ENCODE measurements around the gene CACNA1G. TPM values are rescaled to one million over a fixed set of nuclear protein-coding genes. Genes with fewer than 3 reads are reported as not detected.

The CACNA1G gene
- total RNA-seq, 1 donor from 2014 or later, result not detected

DNA sequence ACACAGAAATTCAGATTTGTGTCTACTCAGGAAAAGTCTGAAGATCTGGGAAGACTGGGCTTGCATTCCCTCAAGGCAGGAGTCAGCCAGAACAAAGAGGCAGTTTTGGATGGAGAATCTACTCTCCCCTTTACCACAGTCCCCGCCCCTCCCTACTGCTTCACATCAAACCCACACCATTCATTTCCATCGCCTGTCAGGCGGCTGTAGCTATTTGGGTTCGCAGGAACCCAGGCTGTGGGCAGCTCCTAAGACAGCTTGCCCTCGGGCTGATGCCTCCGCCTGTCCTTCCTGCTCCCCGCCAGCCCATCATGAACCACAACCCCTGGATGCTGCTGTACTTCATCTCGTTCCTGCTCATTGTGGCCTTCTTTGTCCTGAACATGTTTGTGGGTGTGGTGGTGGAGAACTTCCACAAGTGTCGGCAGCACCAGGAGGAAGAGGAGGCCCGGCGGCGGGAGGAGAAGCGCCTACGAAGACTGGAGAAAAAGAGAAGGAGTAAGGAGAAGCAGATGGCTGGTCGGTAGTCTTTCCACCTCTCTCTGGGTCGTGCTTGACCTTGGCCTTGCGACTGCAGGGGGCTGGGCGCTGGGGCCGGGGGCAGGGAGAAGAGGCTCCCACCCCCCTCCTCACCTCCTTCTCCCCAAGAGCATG lies 47.1 kb downstream of the CACNA1G start:
- Mint-ChIP-seq H3K9me3 (ENCODE audit: unreplicated experiment) (no peaks in the 10 kb centered on the region), H3K36me3 (ENCODE audit: low read depth, unreplicated experiment) (peaks cover 4% of the 10 kb centered on the region), H3K4me1 (ENCODE audit: unreplicated experiment) (no peaks in the 10 kb centered on the region), H3K27ac (ENCODE audit: unreplicated experiment) (no peak overlapping the region), H3K27me3 (ENCODE audit: unreplicated experiment) (peaks cover 5% of the 10 kb centered on the region), H3K4me3 (ENCODE audit: unreplicated experiment) (no peak overlapping the region)
- TF ChIP-seq, protein P1, sequence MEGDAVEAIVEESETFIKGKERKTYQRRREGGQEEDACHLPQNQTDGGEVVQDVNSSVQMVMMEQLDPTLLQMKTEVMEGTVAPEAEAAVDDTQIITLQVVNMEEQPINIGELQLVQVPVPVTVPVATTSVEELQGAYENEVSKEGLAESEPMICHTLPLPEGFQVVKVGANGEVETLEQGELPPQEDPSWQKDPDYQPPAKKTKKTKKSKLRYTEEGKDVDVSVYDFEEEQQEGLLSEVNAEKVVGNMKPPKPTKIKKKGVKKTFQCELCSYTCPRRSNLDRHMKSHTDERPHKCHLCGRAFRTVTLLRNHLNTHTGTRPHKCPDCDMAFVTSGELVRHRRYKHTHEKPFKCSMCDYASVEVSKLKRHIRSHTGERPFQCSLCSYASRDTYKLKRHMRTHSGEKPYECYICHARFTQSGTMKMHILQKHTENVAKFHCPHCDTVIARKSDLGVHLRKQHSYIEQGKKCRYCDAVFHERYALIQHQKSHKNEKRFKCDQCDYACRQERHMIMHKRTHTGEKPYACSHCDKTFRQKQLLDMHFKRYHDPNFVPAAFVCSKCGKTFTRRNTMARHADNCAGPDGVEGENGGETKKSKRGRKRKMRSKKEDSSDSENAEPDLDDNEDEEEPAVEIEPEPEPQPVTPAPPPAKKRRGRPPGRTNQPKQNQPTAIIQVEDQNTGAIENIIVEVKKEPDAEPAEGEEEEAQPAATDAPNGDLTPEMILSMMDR (IDR thresholded peaks at IDR 0.05; ENCODE audit: unreplicated experiment), result no peak
- DNase-seq (ENCODE audit: low spot score), result no peak

DNA sequence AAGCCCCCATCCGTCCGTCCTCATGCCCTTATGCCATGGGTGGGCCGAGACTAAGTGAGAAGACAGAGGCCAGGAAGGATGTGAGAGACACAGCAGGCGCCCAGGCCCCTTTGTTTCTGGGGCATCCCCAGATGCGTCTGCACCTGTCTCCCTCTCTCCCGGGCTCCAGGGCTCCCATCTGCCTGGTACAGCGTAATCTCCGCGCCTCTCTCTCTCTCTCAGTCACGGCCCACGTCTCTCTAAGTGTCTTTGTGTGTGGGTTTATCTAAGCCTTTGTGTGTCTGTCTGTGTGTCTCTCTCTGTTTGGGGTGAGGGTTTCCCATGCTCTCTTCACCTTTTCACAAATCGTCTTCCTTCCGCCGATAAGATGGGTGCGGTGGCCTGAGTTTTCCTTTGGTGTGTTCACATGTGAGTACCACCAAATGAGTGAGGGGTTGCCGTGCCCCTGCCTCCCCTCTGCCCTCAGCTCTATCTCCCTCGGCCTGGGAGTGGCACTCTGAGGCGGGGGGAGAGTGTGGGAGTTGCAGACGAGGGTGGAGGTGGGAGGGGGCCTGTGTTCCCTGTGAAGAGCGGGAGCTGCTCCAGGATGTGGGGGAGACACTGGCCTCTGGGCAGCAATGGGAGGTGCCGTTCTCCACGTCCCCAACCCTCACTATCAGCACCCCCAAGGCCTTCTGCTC lies 48.3 kb downstream of the CACNA1G start:
- DNase-seq (ENCODE audit: low spot score), result no peak
- Mint-ChIP-seq H3K27me3 (ENCODE audit: unreplicated experiment) (peaks cover 5% of the 10 kb centered on the region), H3K9me3 (ENCODE audit: unreplicated experiment) (no peaks in the 10 kb centered on the region), H3K27ac (ENCODE audit: unreplicated experiment) (no peak overlapping the region), H3K4me1 (ENCODE audit: unreplicated experiment) (no peaks in the 10 kb centered on the region), H3K36me3 (ENCODE audit: low read depth, unreplicated experiment) (peaks cover 4% of the 10 kb centered on the region), H3K4me3 (ENCODE audit: unreplicated experiment) (no peak overlapping the region)
- TF ChIP-seq, protein P1 (IDR thresholded peaks at IDR 0.05; ENCODE audit: unreplicated experiment), result no peak

DNA sequence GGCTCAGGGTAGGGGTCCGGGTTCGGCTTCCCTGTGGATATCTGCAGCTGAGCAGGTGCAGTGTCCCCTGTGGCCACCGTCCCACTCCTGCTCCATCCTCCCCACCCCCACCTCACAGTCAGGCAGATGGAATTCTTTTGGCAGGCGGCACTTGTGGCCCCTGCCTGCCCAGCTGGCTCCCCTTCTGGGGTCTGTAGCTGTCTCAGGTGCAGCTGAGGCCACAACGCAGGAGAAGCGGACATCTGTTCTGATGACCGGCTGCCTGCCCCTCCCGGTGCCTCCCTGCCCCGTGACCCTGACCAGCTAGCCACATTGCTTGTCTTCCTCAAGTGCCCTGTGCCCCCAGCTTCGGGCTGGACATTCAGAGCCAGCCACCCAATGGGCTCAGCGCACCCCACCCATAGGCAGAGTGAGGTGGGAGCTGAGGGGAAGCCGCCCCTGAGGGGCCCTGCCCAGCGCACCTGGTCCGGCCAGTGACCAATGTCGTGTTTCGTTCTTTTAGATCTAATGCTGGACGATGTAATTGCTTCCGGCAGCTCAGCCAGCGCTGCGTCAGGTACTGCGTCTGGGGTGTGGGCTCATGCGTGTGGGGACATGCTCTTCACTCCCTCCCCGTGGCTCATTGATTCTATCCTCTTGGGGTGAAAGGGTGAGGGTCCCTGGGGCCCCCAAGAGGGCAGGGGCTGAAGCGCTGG lies 49.0 kb downstream of the CACNA1G start:
- no peaks in the 10 kb centered on the region for H3K9me3 Mint-ChIP-seq (ENCODE audit: unreplicated experiment)
- no peak overlapping the region for H3K4me3 Mint-ChIP-seq (ENCODE audit: unreplicated experiment)
- H3K27ac Mint-ChIP-seq (ENCODE audit: unreplicated experiment), result no peak overlapping the region
- peaks cover 4% of the 10 kb centered on the region for H3K36me3 Mint-ChIP-seq (ENCODE audit: low read depth, unreplicated experiment)
- peaks cover 7% of the 10 kb centered on the region for H3K27me3 Mint-ChIP-seq (ENCODE audit: unreplicated experiment)
- H3K4me1 Mint-ChIP-seq (ENCODE audit: unreplicated experiment), result peaks cover 3% of the 10 kb centered on the region
- DNase-seq (ENCODE audit: low spot score), result no peak
- TF ChIP-seq, protein P1 (IDR thresholded peaks at IDR 0.05; ENCODE audit: unreplicated experiment), result no peak

DNA sequence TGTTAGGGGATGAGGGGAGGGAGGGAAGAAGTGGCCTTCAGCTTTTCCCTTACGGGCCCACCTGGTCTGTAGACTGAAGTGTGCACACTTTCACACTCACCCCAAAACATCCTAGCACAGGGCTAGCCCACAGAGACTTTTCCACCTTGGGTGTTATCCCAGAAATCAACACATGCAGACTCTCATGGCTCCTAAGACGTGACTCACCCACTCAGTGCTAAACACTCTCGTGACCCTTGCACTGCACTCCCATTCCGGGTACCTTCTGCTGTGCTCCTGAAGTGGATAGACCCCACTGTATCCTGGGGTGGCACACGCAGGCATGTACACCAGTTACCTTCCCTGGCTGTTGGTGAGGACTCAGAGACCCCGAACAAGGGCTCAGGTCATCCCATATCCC lies 51.1 kb downstream of the CACNA1G start:
- H3K36me3 Mint-ChIP-seq (ENCODE audit: low read depth, unreplicated experiment), result peaks cover 4% of the 10 kb centered on the region
- no peaks in the 10 kb centered on the region for H3K9me3 Mint-ChIP-seq (ENCODE audit: unreplicated experiment)
- peaks cover 5% of the 10 kb centered on the region for H3K27me3 Mint-ChIP-seq (ENCODE audit: unreplicated experiment)
- H3K27ac Mint-ChIP-seq (ENCODE audit: unreplicated experiment), result no peak overlapping the region
- no peak overlapping the region for H3K4me3 Mint-ChIP-seq (ENCODE audit: unreplicated experiment)
- DNase-seq (ENCODE audit: low spot score), result no peak
- TF ChIP-seq, protein P1 (IDR thresholded peaks at IDR 0.05; ENCODE audit: unreplicated experiment), result no peak
- peaks cover 3% of the 10 kb centered on the region for H3K4me1 Mint-ChIP-seq (ENCODE audit: unreplicated experiment)

DNA sequence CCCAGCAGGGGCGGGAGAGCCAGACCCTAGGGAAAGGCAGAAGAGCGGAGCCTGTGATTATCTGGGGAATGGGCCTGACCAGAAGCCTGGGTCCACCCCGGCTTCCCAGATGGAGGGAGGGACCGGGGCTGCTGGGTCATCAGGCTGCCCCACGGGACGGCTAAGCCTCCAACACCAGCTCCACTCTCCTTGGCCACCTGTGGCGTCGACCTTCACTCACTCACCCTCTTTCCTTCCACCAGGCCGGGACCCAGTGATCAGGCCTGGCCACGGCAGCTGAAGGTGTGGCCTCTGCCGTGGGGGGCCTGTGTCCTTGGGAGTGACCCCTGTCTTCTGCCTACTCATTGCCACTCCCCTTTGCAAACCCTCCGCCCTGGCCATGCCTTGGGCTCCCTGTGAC lies 51.8 kb downstream of the CACNA1G start:
- peaks cover 5% of the 10 kb centered on the region for H3K27me3 Mint-ChIP-seq (ENCODE audit: unreplicated experiment)
- TF ChIP-seq, protein P1 (IDR thresholded peaks at IDR 0.05; ENCODE audit: unreplicated experiment), result no peak
- no peak overlapping the region for H3K27ac Mint-ChIP-seq (ENCODE audit: unreplicated experiment)
- no peak overlapping the region for H3K4me3 Mint-ChIP-seq (ENCODE audit: unreplicated experiment)
- no peaks in the 10 kb centered on the region for H3K36me3 Mint-ChIP-seq (ENCODE audit: low read depth, unreplicated experiment)
- DNase-seq (ENCODE audit: low spot score), result no peak
- peaks cover 3% of the 10 kb centered on the region for H3K4me1 Mint-ChIP-seq (ENCODE audit: unreplicated experiment)
- no peaks in the 10 kb centered on the region for H3K9me3 Mint-ChIP-seq (ENCODE audit: unreplicated experiment)
